ENCODE results near the gene TINAGL1.

GRCh38 chr1:31539329-31539728 is 37.0 kb upstream of the TINAGL1 start:
- no peak for TF ChIP-seq EZH2 (IDR thresholded peaks at IDR 0.05)
- TF ChIP-seq POLR2AphosphoS5 (IDR thresholded peaks at IDR 0.05; ENCODE audit: borderline replicate concordance, low read depth, low read length) = no peak
